ENCODE measurements around the gene CXCL17.
"Not testable (repeated sequence)": the region's sequence is repeated elsewhere in the genome, so short reads cannot be mapped to it uniquely, and the experiment has no call there.

CXCL17 gene

GRCh38 chr19:42461700-42462324, 19.1 kb upstream of the CXCL17 start:
- H3K4ac ChIP-seq (ENCODE audit: low read depth, low read length): no peak overlapping the region
- no peaks in the 10 kb centered on the region for H3K79me1 ChIP-seq (ENCODE audit: low read length)
- no peaks in the 10 kb centered on the region for H3K4me1 ChIP-seq (ENCODE audit: control insufficient read depth in 1 of 2, insufficient read depth in 2 of 2, low read length in 2 of 2)
- H4K8ac ChIP-seq (ENCODE audit: low read depth, low read length): no peak overlapping the region
- no peaks in the 10 kb centered on the region for H3K36me3 ChIP-seq (ENCODE audit: control insufficient read depth in 1 of 2, insufficient read depth in 2 of 2, low read length in 2 of 2)
- no peak overlapping the region for H2AFZ ChIP-seq (ENCODE audit: insufficient read depth, low read length, poor library complexity)
- no peak overlapping the region for H4K12ac ChIP-seq (ENCODE audit: low read depth, low read length)
- no peak overlapping the region for H3K23ac ChIP-seq (ENCODE audit: low read length)
- H3K18ac ChIP-seq (ENCODE audit: low read length): no peak overlapping the region
- H3K4me3 ChIP-seq (ENCODE audit: low read depth, low read length): no peak overlapping the region
- H2AK5ac ChIP-seq (ENCODE audit: low read length): no peak overlapping the region
- H2BK5ac ChIP-seq (ENCODE audit: low read depth, low read length, poor library complexity): no peak overlapping the region
- H3K4me2 ChIP-seq (ENCODE audit: low read length): no peak overlapping the region
- H3K9me3 ChIP-seq (ENCODE audit: insufficient read depth, low read depth, low read length): no peaks in the 10 kb centered on the region
- no CpG with 5 or more reads among the region's 4 CpGs for WGBS (ENCODE audit: extremely low coverage, insufficient coverage, insufficient read length)
- peaks cover 2% of the 10 kb centered on the region for H3K27me3 ChIP-seq (ENCODE audit: insufficient read depth, low read length)
- no peak overlapping the region for H2BK12ac ChIP-seq (ENCODE audit: low read length)
- H2BK120ac ChIP-seq (ENCODE audit: insufficient read depth, low read length, poor library complexity): no peak overlapping the region
- H3K79me2 ChIP-seq (ENCODE audit: control insufficient read depth, insufficient read depth, low read length, poor library complexity): no peaks in the 10 kb centered on the region
- no peak overlapping the region for H4K91ac ChIP-seq (ENCODE audit: low read depth, low read length)
- H3K9ac ChIP-seq (ENCODE audit: low read length): no peak overlapping the region
- DNase-seq: no peak
- no peak overlapping the region for H3K14ac ChIP-seq (ENCODE audit: low read length)
- no peak overlapping the region for H3K27ac ChIP-seq (ENCODE audit: low read depth, low read length)

DNA sequence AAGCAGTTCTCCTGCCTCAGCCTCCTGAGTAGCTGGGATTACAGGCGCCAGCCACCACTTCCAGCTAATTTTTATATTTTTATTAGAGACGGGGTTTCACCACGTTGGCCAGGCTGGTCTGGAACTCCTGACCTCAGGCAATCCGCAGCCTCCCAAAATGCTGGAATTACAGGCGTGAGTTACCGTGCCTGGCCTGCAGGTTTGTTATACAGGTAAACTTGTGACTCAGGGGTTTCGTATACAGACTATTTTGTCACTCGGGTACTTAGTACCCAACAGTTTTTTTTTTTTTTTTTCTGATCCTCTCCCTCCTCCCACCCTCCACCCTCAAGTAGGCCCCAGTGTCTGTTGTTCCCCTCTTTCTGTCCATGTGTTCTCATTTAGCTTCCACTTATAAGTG, 18.5 kb upstream of the CXCL17 start:
- not testable (repeated sequence) for H2BK12ac ChIP-seq (ENCODE audit: low read length); H3K18ac ChIP-seq (ENCODE audit: low read length); H3K79me2 ChIP-seq (ENCODE audit: control insufficient read depth, insufficient read depth, low read length, poor library complexity); H3K4me2 ChIP-seq (ENCODE audit: low read length); H3K36me3 ChIP-seq (ENCODE audit: control insufficient read depth in 1 of 2, insufficient read depth in 2 of 2, low read length in 2 of 2); H3K23ac ChIP-seq (ENCODE audit: low read length); H3K27ac ChIP-seq (ENCODE audit: low read depth, low read length); H2AK5ac ChIP-seq (ENCODE audit: low read length); H3K4me3 ChIP-seq (ENCODE audit: low read depth, low read length); H3K9ac ChIP-seq (ENCODE audit: low read length); H3K79me1 ChIP-seq (ENCODE audit: low read length); H3K14ac ChIP-seq (ENCODE audit: low read length); H4K8ac ChIP-seq (ENCODE audit: low read depth, low read length); H2BK5ac ChIP-seq (ENCODE audit: low read depth, low read length, poor library complexity); H3K27me3 ChIP-seq (ENCODE audit: insufficient read depth, low read length); H2AFZ ChIP-seq (ENCODE audit: insufficient read depth, low read length, poor library complexity); H3K9me3 ChIP-seq (ENCODE audit: insufficient read depth, low read depth, low read length); H3K4ac ChIP-seq (ENCODE audit: low read depth, low read length); H4K91ac ChIP-seq (ENCODE audit: low read depth, low read length); H4K12ac ChIP-seq (ENCODE audit: low read depth, low read length); H2BK120ac ChIP-seq (ENCODE audit: insufficient read depth, low read length, poor library complexity); H3K4me1 ChIP-seq (ENCODE audit: control insufficient read depth in 1 of 2, insufficient read depth in 2 of 2, low read length in 2 of 2)
- DNase-seq: peak in 1 of 2 donors; percentile 21
- WGBS (ENCODE audit: extremely low coverage, insufficient coverage, insufficient read length): no CpG with 5 or more reads among the region's 8 CpGs

DNA sequence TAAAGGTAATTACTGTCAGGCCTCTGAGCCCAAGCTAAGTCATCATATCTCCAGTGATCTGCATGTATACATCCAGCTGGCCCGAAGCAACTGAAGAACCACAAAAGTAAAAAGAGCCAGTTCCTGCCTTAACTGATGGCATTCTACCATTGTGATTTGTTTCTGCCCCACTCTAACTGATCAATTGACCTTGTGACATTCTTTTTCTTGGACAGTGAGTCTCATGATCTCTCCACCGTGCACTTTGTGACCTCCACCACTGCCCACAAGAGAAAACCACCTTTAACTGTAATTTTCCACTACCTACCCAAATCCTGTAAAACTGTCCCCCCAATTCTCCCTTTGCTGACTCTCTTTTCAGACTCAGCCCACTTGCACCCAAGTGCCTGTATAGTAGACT, 17.2 kb upstream of the CXCL17 start:
- WGBS (ENCODE audit: extremely low coverage, insufficient coverage, insufficient read length): no CpG with 5 or more reads among the region's 2 CpGs
- DNase-seq: no peak
- Histone ChIP-seq H3K23ac (ENCODE audit: low read length) (no peak overlapping the region), H2BK5ac (ENCODE audit: low read depth, low read length, poor library complexity) (no peak overlapping the region), H3K79me2 (ENCODE audit: control insufficient read depth, insufficient read depth, low read length, poor library complexity) (no peaks in the 10 kb centered on the region), H3K18ac (ENCODE audit: low read length) (no peak overlapping the region), H3K27me3 (ENCODE audit: insufficient read depth, low read length) (no peaks in the 10 kb centered on the region), H4K8ac (ENCODE audit: low read depth, low read length) (no peak overlapping the region), H3K9ac (ENCODE audit: low read length) (no peak overlapping the region), H4K91ac (ENCODE audit: low read depth, low read length) (no peak overlapping the region), H2BK12ac (ENCODE audit: low read length) (no peak overlapping the region), H3K4me1 (ENCODE audit: control insufficient read depth in 1 of 2, insufficient read depth in 2 of 2, low read length in 2 of 2) (peaks cover 2% of the 10 kb centered on the region in 2 experiments), H2AFZ (ENCODE audit: insufficient read depth, low read length, poor library complexity) (no peak overlapping the region), H3K14ac (ENCODE audit: low read length) (no peak overlapping the region), H3K9me3 (ENCODE audit: insufficient read depth, low read depth, low read length) (no peaks in the 10 kb centered on the region), H2AK5ac (ENCODE audit: low read length) (no peak overlapping the region), H3K4me3 (ENCODE audit: low read depth, low read length) (no peak overlapping the region), H4K12ac (ENCODE audit: low read depth, low read length) (no peak overlapping the region), H2BK120ac (ENCODE audit: insufficient read depth, low read length, poor library complexity) (no peak overlapping the region), H3K4ac (ENCODE audit: low read depth, low read length) (no peak overlapping the region), H3K36me3 (ENCODE audit: control insufficient read depth in 1 of 2, insufficient read depth in 2 of 2, low read length in 2 of 2) (no peaks in the 10 kb centered on the region), H3K27ac (ENCODE audit: low read depth, low read length) (no peak overlapping the region), H3K79me1 (ENCODE audit: low read length) (no peaks in the 10 kb centered on the region), H3K4me2 (ENCODE audit: low read length) (no peak overlapping the region)

GRCh38 chr19:42455621-42456081, 12.9 kb upstream of the CXCL17 start:
- Histone ChIP-seq H3K79me2 (ENCODE audit: control insufficient read depth, insufficient read depth, low read length, poor library complexity) (no peaks in the 10 kb centered on the region), H3K9me3 (ENCODE audit: insufficient read depth, low read depth, low read length) (no peaks in the 10 kb centered on the region), H2AFZ (ENCODE audit: insufficient read depth, low read length, poor library complexity) (no peak overlapping the region), H3K27ac (ENCODE audit: low read depth, low read length) (no peak overlapping the region), H3K27me3 (ENCODE audit: insufficient read depth, low read length) (no peaks in the 10 kb centered on the region), H3K4me1 (ENCODE audit: control insufficient read depth in 1 of 2, insufficient read depth in 2 of 2, low read length in 2 of 2) (peaks cover 2% of the 10 kb centered on the region in 2 experiments), H3K4me2 (ENCODE audit: low read length) (no peak overlapping the region), H4K91ac (ENCODE audit: low read depth, low read length) (no peak overlapping the region), H3K18ac (ENCODE audit: low read length) (no peak overlapping the region), H2BK5ac (ENCODE audit: low read depth, low read length, poor library complexity) (no peak overlapping the region), H3K4ac (ENCODE audit: low read depth, low read length) (no peak overlapping the region), H4K8ac (ENCODE audit: low read depth, low read length) (no peak overlapping the region), H3K36me3 (ENCODE audit: control insufficient read depth in 1 of 2, insufficient read depth in 2 of 2, low read length in 2 of 2) (no peaks in the 10 kb centered on the region), H3K14ac (ENCODE audit: low read length) (no peak overlapping the region), H2BK12ac (ENCODE audit: low read length) (no peak overlapping the region), H2AK5ac (ENCODE audit: low read length) (no peak overlapping the region), H3K4me3 (ENCODE audit: low read depth, low read length) (no peak overlapping the region), H2BK120ac (ENCODE audit: insufficient read depth, low read length, poor library complexity) (no peak overlapping the region), H4K12ac (ENCODE audit: low read depth, low read length) (no peak overlapping the region), H3K9ac (ENCODE audit: low read length) (no peak overlapping the region), H3K79me1 (ENCODE audit: low read length) (no peaks in the 10 kb centered on the region), H3K23ac (ENCODE audit: low read length) (no peak overlapping the region)
- WGBS (ENCODE audit: extremely low coverage, insufficient coverage, insufficient read length): no CpG with 5 or more reads among the region's 1 CpG
- peak; percentile 51 to 77 for DNase-seq
